ENCODE results near the gene VTI1A. TPM values are rescaled to one million over a fixed set of nuclear protein-coding genes. Genes with fewer than 3 reads are reported as not detected.
"Not testable (repeated sequence)": the region's sequence is repeated elsewhere in the genome, so short reads cannot be mapped to it uniquely, and the experiment has no call there.

VTI1A gene
- polyA plus RNA-seq, 1 of the 3 experiments (the other 2 are of a cell fraction): 8.3 TPM

GRCh38 chr10:112542823-112543222, 95.8 kb downstream of the VTI1A start:
- H3K9me2 ChIP-seq; H3K4me3 ChIP-seq (ENCODE audit: low read depth in 2 of 2, low read length in 1 of 2); H4K20me1 ChIP-seq (ENCODE audit: insufficient read depth); POLR2A ChIA-PET; H3K9ac ChIP-seq; H3K27me3 ChIP-seq (ENCODE audit: insufficient read depth); H2AFZ ChIP-seq (ENCODE audit: low read depth); H3K79me2 ChIP-seq (ENCODE audit: insufficient read depth); DNase-seq; H3K9me3 ChIP-seq; H3K4me1 ChIP-seq (ENCODE audit: control insufficient read depth in 1 of 2, insufficient read depth in 2 of 2, low read depth in 1 of 2, low read length in 1 of 2); H3K4me2 ChIP-seq; H3K36me3 ChIP-seq (replicated peaks in 1 of 2; ENCODE audit: control insufficient read depth in 1 of 2, insufficient read depth in 2 of 2, low read length in 1 of 2); CTCF ChIA-PET; H3K27ac ChIP-seq (ENCODE audit: low read depth in 2 of 2, low read length in 1 of 2): not testable (repeated sequence)
- peaks cover 14% of the 10 kb centered on the region for H3F3A ChIP-seq (replicated peaks; ENCODE audit: insufficient read depth)
- WGBS (ENCODE audit: low lambda C conversion rate): 87% methylated on average over 5 of the region's 5 CpGs

GRCh38 chr10:112546474-112546873, 99.5 kb downstream of the VTI1A start:
- Histone ChIP-seq H2AFZ (ENCODE audit: low read depth) (no peak overlapping the region), H3K79me2 (ENCODE audit: insufficient read depth) (peaks cover 5% of the 10 kb centered on the region; the same call in 1 of the 2 replicates), H4K20me1 (ENCODE audit: insufficient read depth) (no peaks in the 10 kb centered on the region), H3K9ac (no peak overlapping the region), H3K27ac (ENCODE audit: low read depth in 2 of 2, low read length in 1 of 2) (peak overlapping the region in 1 of 2 experiments; percentile 45; a peak in 2 of 4 replicates), H3K27me3 (ENCODE audit: insufficient read depth) (no peaks in the 10 kb centered on the region), H3K4me3 (ENCODE audit: low read depth in 2 of 2, low read length in 1 of 2) (no peak overlapping the region), H3K4me1 (ENCODE audit: control insufficient read depth in 1 of 2, insufficient read depth in 2 of 2, low read depth in 1 of 2, low read length in 1 of 2) (peaks cover 0 to 3% of the 10 kb centered on the region in 2 experiments; a peak in 1 of 4 replicates), H3K9me2 (no peaks in the 10 kb centered on the region), H3F3A (replicated peaks; ENCODE audit: insufficient read depth) (peaks cover 14% of the 10 kb centered on the region), H3K4me2 (0 out of 2 replicates have a peak overlapping the region, but pooled peaks have one; percentile 5), H3K36me3 (replicated peaks in 1 of 2; ENCODE audit: control insufficient read depth in 1 of 2, insufficient read depth in 2 of 2, low read length in 1 of 2) (no peaks in the 10 kb centered on the region), H3K9me3 (no peaks in the 10 kb centered on the region)
- TF ChIP-seq CHD2 (IDR thresholded peaks at IDR 0.05; ENCODE audit: low read length, partially characterized antibody) (no peak), SMC3 (IDR thresholded peaks at IDR 0.05; ENCODE audit: low read depth, low read length) (no peak), SIN3A (IDR thresholded peaks at IDR 0.05; ENCODE audit: borderline replicate concordance, low read depth, low read length) (no peak), RAD21 (IDR thresholded peaks at IDR 0.05; ENCODE audit: low read length) (no peak), MAX (IDR thresholded peaks at IDR 0.05; ENCODE audit: low read depth) (no peak), MEF2A (IDR thresholded peaks at IDR 0.05; ENCODE audit: borderline replicate concordance, low read depth) (no peak), TCF12 (IDR thresholded peaks at IDR 0.05) (no peak), FOXJ3 (CRISPR knock-in tag; IDR thresholded peaks at IDR 0.05) (no peak)
- TF ChIP-seq, protein P1, sequence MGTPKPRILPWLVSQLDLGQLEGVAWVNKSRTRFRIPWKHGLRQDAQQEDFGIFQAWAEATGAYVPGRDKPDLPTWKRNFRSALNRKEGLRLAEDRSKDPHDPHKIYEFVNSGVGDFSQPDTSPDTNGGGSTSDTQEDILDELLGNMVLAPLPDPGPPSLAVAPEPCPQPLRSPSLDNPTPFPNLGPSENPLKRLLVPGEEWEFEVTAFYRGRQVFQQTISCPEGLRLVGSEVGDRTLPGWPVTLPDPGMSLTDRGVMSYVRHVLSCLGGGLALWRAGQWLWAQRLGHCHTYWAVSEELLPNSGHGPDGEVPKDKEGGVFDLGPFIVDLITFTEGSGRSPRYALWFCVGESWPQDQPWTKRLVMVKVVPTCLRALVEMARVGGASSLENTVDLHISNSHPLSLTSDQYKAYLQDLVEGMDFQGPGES (IDR thresholded peaks at IDR 0.05; ENCODE audit: low read depth, low read length): no peak
- TF ChIP-seq, protein P2, sequence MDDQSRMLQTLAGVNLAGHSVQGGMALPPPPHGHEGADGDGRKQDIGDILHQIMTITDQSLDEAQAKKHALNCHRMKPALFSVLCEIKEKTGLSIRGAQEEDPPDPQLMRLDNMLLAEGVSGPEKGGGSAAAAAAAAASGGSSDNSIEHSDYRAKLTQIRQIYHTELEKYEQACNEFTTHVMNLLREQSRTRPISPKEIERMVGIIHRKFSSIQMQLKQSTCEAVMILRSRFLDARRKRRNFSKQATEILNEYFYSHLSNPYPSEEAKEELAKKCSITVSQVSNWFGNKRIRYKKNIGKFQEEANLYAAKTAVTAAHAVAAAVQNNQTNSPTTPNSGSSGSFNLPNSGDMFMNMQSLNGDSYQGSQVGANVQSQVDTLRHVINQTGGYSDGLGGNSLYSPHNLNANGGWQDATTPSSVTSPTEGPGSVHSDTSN (IDR thresholded peaks at IDR 0.05): no peak
- TF ChIP-seq, protein P3, sequence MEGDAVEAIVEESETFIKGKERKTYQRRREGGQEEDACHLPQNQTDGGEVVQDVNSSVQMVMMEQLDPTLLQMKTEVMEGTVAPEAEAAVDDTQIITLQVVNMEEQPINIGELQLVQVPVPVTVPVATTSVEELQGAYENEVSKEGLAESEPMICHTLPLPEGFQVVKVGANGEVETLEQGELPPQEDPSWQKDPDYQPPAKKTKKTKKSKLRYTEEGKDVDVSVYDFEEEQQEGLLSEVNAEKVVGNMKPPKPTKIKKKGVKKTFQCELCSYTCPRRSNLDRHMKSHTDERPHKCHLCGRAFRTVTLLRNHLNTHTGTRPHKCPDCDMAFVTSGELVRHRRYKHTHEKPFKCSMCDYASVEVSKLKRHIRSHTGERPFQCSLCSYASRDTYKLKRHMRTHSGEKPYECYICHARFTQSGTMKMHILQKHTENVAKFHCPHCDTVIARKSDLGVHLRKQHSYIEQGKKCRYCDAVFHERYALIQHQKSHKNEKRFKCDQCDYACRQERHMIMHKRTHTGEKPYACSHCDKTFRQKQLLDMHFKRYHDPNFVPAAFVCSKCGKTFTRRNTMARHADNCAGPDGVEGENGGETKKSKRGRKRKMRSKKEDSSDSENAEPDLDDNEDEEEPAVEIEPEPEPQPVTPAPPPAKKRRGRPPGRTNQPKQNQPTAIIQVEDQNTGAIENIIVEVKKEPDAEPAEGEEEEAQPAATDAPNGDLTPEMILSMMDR (IDR thresholded peaks at IDR 0.05): no peak
- TF ChIP-seq, protein P4, sequence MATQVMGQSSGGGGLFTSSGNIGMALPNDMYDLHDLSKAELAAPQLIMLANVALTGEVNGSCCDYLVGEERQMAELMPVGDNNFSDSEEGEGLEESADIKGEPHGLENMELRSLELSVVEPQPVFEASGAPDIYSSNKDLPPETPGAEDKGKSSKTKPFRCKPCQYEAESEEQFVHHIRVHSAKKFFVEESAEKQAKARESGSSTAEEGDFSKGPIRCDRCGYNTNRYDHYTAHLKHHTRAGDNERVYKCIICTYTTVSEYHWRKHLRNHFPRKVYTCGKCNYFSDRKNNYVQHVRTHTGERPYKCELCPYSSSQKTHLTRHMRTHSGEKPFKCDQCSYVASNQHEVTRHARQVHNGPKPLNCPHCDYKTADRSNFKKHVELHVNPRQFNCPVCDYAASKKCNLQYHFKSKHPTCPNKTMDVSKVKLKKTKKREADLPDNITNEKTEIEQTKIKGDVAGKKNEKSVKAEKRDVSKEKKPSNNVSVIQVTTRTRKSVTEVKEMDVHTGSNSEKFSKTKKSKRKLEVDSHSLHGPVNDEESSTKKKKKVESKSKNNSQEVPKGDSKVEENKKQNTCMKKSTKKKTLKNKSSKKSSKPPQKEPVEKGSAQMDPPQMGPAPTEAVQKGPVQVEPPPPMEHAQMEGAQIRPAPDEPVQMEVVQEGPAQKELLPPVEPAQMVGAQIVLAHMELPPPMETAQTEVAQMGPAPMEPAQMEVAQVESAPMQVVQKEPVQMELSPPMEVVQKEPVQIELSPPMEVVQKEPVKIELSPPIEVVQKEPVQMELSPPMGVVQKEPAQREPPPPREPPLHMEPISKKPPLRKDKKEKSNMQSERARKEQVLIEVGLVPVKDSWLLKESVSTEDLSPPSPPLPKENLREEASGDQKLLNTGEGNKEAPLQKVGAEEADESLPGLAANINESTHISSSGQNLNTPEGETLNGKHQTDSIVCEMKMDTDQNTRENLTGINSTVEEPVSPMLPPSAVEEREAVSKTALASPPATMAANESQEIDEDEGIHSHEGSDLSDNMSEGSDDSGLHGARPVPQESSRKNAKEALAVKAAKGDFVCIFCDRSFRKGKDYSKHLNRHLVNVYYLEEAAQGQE (IDR thresholded peaks at IDR 0.05; ENCODE audit: low read depth, low read length): no peak
- 66% methylated on average over 2 of the region's 2 CpGs for WGBS (ENCODE audit: low lambda C conversion rate)
- ChIA-PET POLR2A (no interaction called here), CTCF (interaction anchor here (0.9 kb wide), 1 partner anchor 507 kb away, joined by 4 read pairs; no protein-coding TSS in a partner anchor)
- DNase-seq: no peak
